Uterus (tissue), 4 donors: ENCODE measurements around the gene PAX3. TPM values are rescaled to one million over a fixed set of nuclear protein-coding genes. Genes with fewer than 3 reads are reported as not detected.

ENCODE experiments used
- DNase-seq, 2 donors: peaks; one replicate each; pipeline ENCODE4 v3.0.0-alpha.2; 2019 to 2020
- H3K27ac ChIP-seq, 2 donors: fragments of 200-600 bp; sonication (generic); 1 replicate in 1 of 2; 2 replicates in 1 of 2; pipeline ENCODE4 v1.5.1; 2016 to 2018
- H3K27me3 ChIP-seq, 2 donors: fragments of 200-600 bp; sonication (generic); one replicate each; pipeline ENCODE4 v1.5.1; 2018 to 2019; ENCODE audit warnings: control low read depth in 1 of 2
- H3K36me3 ChIP-seq, 2 donors: fragments of 200-600 bp; sonication (generic); one replicate each; pipeline ENCODE4 v1.5.1; 2019; ENCODE audit warnings: control low read depth in 1 of 2
- H3K4me1 ChIP-seq, 2 donors: fragments of 200-600 bp; sonication (generic); one replicate each; pipeline ENCODE4 v1.5.1; 2018 to 2019; ENCODE audit warnings: control low read depth in 1 of 2
- H3K4me3 ChIP-seq, 2 donors: fragments of 200-600 bp; sonication (generic); 1 replicate in 1 of 2; 2 replicates in 1 of 2; pipeline ENCODE4 v1.5.1; 2018 to 2019; ENCODE audit warnings: mild to moderate bottlenecking in 1 of 2
- H3K9me3 ChIP-seq, 2 donors: fragments of 200-600 bp; sonication (generic); one replicate each; pipeline ENCODE4 v1.5.1; 2019; ENCODE audit warnings: control low read depth in 1 of 2
- CTCF ChIP-seq, 4 experiments: fragments of 200-600 bp in 2 of 4; fragments of 450-650 bp in 2 of 4; sonication (generic) in 2 of 4; IDR thresholded peaks; one replicate each; pipeline ENCODE4 v1.5.1; 2016 to 2019; ENCODE audit warnings: antibody characterized with exemption in 4 of 4, mild to moderate bottlenecking in 2 of 4, moderate library complexity in 1 of 4
- POLR2A ChIP-seq, 2 donors: fragments of 450-650 bp; IDR thresholded peaks; one replicate each; pipeline ENCODE4 v1.6.1; 2016; ENCODE audit warnings: antibody characterized with exemption in 2 of 2, mild to moderate bottlenecking in 1 of 2, moderate library complexity in 1 of 2
- intact Hi-C: fragments of 100-400 bp; cut with DNase I; formaldehyde crosslinking; loops from one replicate; pipeline ENCODE4 v1.15.1; 2023; ENCODE audit warnings: low total_unique reads
- total RNA-seq, 4 donors: library from RNA; depleted of rRNA in 3 of 4; stranded (reverse); fragments of >200 nt in 3 of 4; gene quantifications; one replicate each; pipeline versions ENCODE4 v1.1.0 to v1.2.4, GENCODE V29; 2014 to 2023
- donor health status: DM: yes; HTN: yes; CAD: no.

The PAX3 gene
- total RNA-seq, 4 donors from 2014 or later = not detected

GRCh38 chr2:222299906-222300725 is 1.3 kb upstream of the PAX3 start:
- H3K27me3 ChIP-seq = peaks cover 45 to 98% of the 10 kb centered on the region in 2 donors

GRCh38 chr2:222298001-222298310 is 842 bp downstream of the PAX3 start:
- Histone ChIP-seq H3K4me3 (no peak overlapping the region), H3K27ac (no peak overlapping the region), H3K27me3 (peaks cover 34 to 97% of the 10 kb centered on the region in 2 donors), H3K9me3 (no peaks in the 10 kb centered on the region), H3K4me1 (peaks cover 0 to 8% of the 10 kb centered on the region in 2 donors), H3K36me3 (no peaks in the 10 kb centered on the region)
- no peak for TF ChIP-seq POLR2A (IDR thresholded peaks at IDR 0.05)
- TF ChIP-seq CTCF (IDR thresholded peaks at IDR 0.05) = no peak
- intact Hi-C loops = no loop called here
- DNase-seq = no peak

More at GRCh38 chr2:222299906-222300725, 1.3 kb upstream of the PAX3 start:
- no peaks in the 10 kb centered on the region for H3K36me3 ChIP-seq
- no peaks in the 10 kb centered on the region for H3K9me3 ChIP-seq
- intact Hi-C loops = no loop called here
- H3K4me3 ChIP-seq = no peak overlapping the region
- TF ChIP-seq POLR2A (IDR thresholded peaks at IDR 0.05) (no peak), CTCF (IDR thresholded peaks at IDR 0.05) (no peak)
- peaks cover 0 to 8% of the 10 kb centered on the region in 2 donors for H3K4me1 ChIP-seq
- no peak for DNase-seq
- H3K27ac ChIP-seq = no peak overlapping the region

DNA sequence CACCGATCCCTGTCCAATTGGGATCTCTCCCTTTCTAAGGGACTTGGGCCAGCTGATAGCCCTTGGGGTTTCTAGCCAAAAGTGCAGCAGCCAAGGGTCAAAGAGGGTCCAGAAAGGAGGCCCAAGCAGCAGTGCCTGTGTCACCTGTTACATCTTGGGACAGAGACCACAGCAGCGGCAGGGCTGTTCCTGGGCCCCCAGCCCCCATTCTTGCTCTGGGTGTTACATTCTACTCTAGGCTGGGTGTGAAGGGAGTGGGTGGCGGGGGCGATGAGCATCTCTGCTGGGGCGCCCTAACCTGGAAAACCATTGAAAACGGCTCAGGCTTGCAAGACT is 1.2 kb downstream of the PAX3 start:
- no peak overlapping the region for H3K4me3 ChIP-seq
- H3K4me1 ChIP-seq = peaks cover 0 to 8% of the 10 kb centered on the region in 2 donors
- no peak for DNase-seq
- intact Hi-C loops = no loop called here
- H3K27ac ChIP-seq = no peak overlapping the region
- H3K9me3 ChIP-seq = no peaks in the 10 kb centered on the region
- TF ChIP-seq POLR2A (IDR thresholded peaks at IDR 0.05) (no peak), CTCF (IDR thresholded peaks at IDR 0.05) (no peak)
- H3K36me3 ChIP-seq = no peaks in the 10 kb centered on the region
- peaks cover 31 to 93% of the 10 kb centered on the region in 2 donors for H3K27me3 ChIP-seq

- H3K27me3 ChIP-seq = peaks cover 27 to 88% of the 10 kb centered on the region in 2 donors
- H3K4me1 ChIP-seq = peaks cover 0 to 8% of the 10 kb centered on the region in 2 donors
- H3K9me3 ChIP-seq = no peaks in the 10 kb centered on the region
- H3K4me3 ChIP-seq = no peak overlapping the region
- no peaks in the 10 kb centered on the region for H3K36me3 ChIP-seq
- TF ChIP-seq CTCF (IDR thresholded peaks at IDR 0.05) (no peak), POLR2A (IDR thresholded peaks at IDR 0.05) (no peak)
- H3K27ac ChIP-seq = no peak overlapping the region
- DNase-seq = no peak
- intact Hi-C loops = no loop called here
Measured at GRCh38 chr2:222296911-222297599, 1.7 kb downstream of the PAX3 start.

DNA sequence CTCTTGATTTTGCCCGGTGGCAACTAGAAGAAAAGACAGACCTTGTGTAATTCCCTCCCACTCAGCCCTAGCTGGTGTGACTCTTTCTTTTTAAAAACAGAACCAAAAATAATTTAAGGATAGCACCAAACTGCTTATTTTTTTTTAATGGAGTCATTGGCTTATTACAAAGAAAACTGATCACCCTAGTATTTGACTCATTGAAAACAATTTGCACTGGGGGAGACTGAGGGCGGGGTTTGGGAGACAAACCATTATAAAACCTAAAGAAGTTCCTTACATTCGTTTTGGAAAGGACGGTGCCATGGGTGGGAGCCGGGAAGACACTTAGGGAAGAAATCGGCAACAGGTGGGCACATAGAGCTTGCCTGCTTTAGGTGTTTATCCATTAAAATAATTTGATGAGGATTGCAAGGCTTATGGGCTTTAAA is 2.5 kb downstream of the PAX3 start:
- Histone ChIP-seq H3K27me3 (peaks cover 27 to 83% of the 10 kb centered on the region in 2 donors), H3K36me3 (no peaks in the 10 kb centered on the region), H3K4me1 (peaks cover 0 to 8% of the 10 kb centered on the region in 2 donors), H3K27ac (no peak overlapping the region), H3K4me3 (no peak overlapping the region), H3K9me3 (no peaks in the 10 kb centered on the region)
- intact Hi-C loops = no loop called here
- TF ChIP-seq CTCF (IDR thresholded peaks at IDR 0.05) (no peak), POLR2A (IDR thresholded peaks at IDR 0.05) (no peak)
- DNase-seq = no peak
